ENCODE measurements around the gene TEN1.

DNA sequence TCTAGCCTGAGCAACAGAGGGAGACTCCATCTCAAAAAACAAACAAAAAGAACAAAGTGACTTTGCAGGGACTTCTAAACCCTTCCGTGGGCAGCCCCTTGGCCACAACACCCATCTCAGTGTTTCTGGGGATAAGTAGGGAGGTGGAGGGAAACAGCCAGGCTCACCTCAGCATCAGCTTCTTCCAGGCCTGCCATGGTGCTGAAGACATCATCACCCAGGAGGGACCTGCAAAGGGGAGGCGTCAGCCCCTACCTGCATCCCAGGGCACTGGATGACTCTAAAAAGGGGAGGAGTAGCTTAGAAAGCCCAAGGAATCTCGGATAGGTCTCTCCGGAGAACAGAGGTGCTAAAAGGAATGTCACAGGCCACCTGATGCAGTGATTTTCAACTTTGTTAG lies 48.0 kb upstream of the TEN1 start:
- no peak for TF ChIP-seq POLR2AphosphoS5 (IDR thresholded peaks at IDR 0.05)
- TF ChIP-seq, protein P1, sequence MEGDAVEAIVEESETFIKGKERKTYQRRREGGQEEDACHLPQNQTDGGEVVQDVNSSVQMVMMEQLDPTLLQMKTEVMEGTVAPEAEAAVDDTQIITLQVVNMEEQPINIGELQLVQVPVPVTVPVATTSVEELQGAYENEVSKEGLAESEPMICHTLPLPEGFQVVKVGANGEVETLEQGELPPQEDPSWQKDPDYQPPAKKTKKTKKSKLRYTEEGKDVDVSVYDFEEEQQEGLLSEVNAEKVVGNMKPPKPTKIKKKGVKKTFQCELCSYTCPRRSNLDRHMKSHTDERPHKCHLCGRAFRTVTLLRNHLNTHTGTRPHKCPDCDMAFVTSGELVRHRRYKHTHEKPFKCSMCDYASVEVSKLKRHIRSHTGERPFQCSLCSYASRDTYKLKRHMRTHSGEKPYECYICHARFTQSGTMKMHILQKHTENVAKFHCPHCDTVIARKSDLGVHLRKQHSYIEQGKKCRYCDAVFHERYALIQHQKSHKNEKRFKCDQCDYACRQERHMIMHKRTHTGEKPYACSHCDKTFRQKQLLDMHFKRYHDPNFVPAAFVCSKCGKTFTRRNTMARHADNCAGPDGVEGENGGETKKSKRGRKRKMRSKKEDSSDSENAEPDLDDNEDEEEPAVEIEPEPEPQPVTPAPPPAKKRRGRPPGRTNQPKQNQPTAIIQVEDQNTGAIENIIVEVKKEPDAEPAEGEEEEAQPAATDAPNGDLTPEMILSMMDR (IDR thresholded peaks at IDR 0.05) = no peak
- no peak for TF ChIP-seq EP300 (IDR thresholded peaks at IDR 0.05; ENCODE audit: low read depth)
- no peak for TF ChIP-seq POLR2A (IDR thresholded peaks at IDR 0.05)
